Stimulated activated CD4-positive, alpha-beta T cell treated with anti-CD3 and anti-CD28 coated beads, TNF-alpha, amount 100 ng/mL, for 4 hours (primary cell): Measurements from ENCODE around the gene HSPA6.
"Not testable (repeated sequence)": the region's sequence is repeated elsewhere in the genome, so short reads cannot be mapped to it uniquely, and the experiment has no call there.

ENCODE experiments used
- DNase-seq, 3 experiments: peaks; one replicate each; pipeline ENCODE4 v3.0.0-alpha.2; 2020; ENCODE audit warnings: low read depth in 3 of 3

Gene HSPA6

GRCh38 chr1:161560960-161561715 lies 36.8 kb downstream of the HSPA6 start:
- not testable (repeated sequence) for DNase-seq

- DNase-seq = not testable (repeated sequence)
Measured at GRCh38 chr1:161562441-161562840, 38.1 kb downstream of the HSPA6 start.

GRCh38 chr1:161563522-161563921 lies 39.2 kb downstream of the HSPA6 start:
- not testable (repeated sequence) for DNase-seq

- DNase-seq = not testable (repeated sequence)
Measured at GRCh38 chr1:161566602-161566960, 42.2 kb downstream of the HSPA6 start.

GRCh38 chr1:161571703-161572102 lies 47.4 kb downstream of the HSPA6 start:
- not testable (repeated sequence) for DNase-seq
